Endothelial cell (in vitro differentiated cells): ENCODE results near the gene ZCCHC24. TPM values are rescaled to one million over a fixed set of nuclear protein-coding genes. Genes with fewer than 3 reads are reported as not detected.

Source experiments
- DNase-seq: peaks from one replicate; pipeline ENCODE4 v3.0.0; 2021; ENCODE audit warnings: low spot score
- H3K27ac Mint-ChIP-seq: one replicate; pipeline ENCODE4 v1.8.0; 2021; ENCODE audit warnings: mixed read lengths, inconsistent platforms; ENCODE audit not compliant: unreplicated experiment
- H3K27me3 Mint-ChIP-seq: one replicate; pipeline ENCODE4 v1.8.0; 2021; ENCODE audit warnings: mild to moderate bottlenecking, moderate library complexity, mixed read lengths, inconsistent platforms; ENCODE audit not compliant: unreplicated experiment
- H3K36me3 Mint-ChIP-seq: one replicate; pipeline ENCODE4 v1.8.0; 2021; ENCODE audit warnings: mild to moderate bottlenecking, low read depth, mixed read lengths, inconsistent platforms; ENCODE audit not compliant: unreplicated experiment
- H3K4me1 Mint-ChIP-seq: one replicate; pipeline ENCODE4 v1.8.0; 2021; ENCODE audit warnings: mild to moderate bottlenecking, mixed read lengths, inconsistent platforms; ENCODE audit not compliant: unreplicated experiment
- H3K4me3 Mint-ChIP-seq: one replicate; pipeline ENCODE4 v1.8.0; 2021; ENCODE audit warnings: mild to moderate bottlenecking, mixed read lengths, inconsistent platforms; ENCODE audit not compliant: unreplicated experiment
- H3K9me3 Mint-ChIP-seq: one replicate; pipeline ENCODE4 v1.8.0; 2021; ENCODE audit warnings: mixed read lengths, inconsistent platforms; ENCODE audit not compliant: unreplicated experiment
- total RNA-seq: library from RNA; stranded (reverse); fragmentation: NEBNext Ultra II Directional; extraction: Animal tissue kit (Norgen Biotek cat#: 25700); gene quantifications from one replicate; pipeline ENCODE4 v1.2.1, GENCODE V29; 2021; ENCODE audit not compliant: unreplicated experiment
- TF ChIP-seq, protein P1 (sequence below): fragments of 200-600 bp; sonication (generic); IDR thresholded peaks from one replicate; pipeline ENCODE4 v1.5.0; 2021; ENCODE audit warnings: antibody characterized with exemption; ENCODE audit not compliant: unreplicated experiment

Gene ZCCHC24
- total RNA-seq, 1 donor from 2014 or later: 60.0 TPM

- Mint-ChIP-seq H3K27me3 (peaks cover 2% of the 10 kb centered on the region), H3K4me1 (no peaks in the 10 kb centered on the region), H3K4me3 (no peak overlapping the region), H3K9me3 (no peaks in the 10 kb centered on the region), H3K27ac (no peak overlapping the region), H3K36me3 (peaks cover 4% of the 10 kb centered on the region)
- TF ChIP-seq, protein P1, sequence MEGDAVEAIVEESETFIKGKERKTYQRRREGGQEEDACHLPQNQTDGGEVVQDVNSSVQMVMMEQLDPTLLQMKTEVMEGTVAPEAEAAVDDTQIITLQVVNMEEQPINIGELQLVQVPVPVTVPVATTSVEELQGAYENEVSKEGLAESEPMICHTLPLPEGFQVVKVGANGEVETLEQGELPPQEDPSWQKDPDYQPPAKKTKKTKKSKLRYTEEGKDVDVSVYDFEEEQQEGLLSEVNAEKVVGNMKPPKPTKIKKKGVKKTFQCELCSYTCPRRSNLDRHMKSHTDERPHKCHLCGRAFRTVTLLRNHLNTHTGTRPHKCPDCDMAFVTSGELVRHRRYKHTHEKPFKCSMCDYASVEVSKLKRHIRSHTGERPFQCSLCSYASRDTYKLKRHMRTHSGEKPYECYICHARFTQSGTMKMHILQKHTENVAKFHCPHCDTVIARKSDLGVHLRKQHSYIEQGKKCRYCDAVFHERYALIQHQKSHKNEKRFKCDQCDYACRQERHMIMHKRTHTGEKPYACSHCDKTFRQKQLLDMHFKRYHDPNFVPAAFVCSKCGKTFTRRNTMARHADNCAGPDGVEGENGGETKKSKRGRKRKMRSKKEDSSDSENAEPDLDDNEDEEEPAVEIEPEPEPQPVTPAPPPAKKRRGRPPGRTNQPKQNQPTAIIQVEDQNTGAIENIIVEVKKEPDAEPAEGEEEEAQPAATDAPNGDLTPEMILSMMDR: no peak
- DNase-seq: no peak
Measured at GRCh38 chr10:79380946-79381721, 64.3 kb downstream of the ZCCHC24 start.

GRCh38 chr10:79380125-79380945 is 65.1 kb downstream of the ZCCHC24 start:
- Mint-ChIP-seq H3K27ac (no peak overlapping the region), H3K4me3 (no peak overlapping the region), H3K36me3 (peaks cover 4% of the 10 kb centered on the region), H3K4me1 (no peaks in the 10 kb centered on the region), H3K9me3 (no peaks in the 10 kb centered on the region), H3K27me3 (peaks cover 4% of the 10 kb centered on the region)
- TF ChIP-seq, protein P1: no peak
- no peak for DNase-seq

- Mint-ChIP-seq H3K27me3 (peaks cover 7% of the 10 kb centered on the region), H3K4me1 (no peaks in the 10 kb centered on the region), H3K36me3 (peaks cover 2% of the 10 kb centered on the region), H3K4me3 (no peak overlapping the region), H3K9me3 (no peaks in the 10 kb centered on the region), H3K27ac (no peak overlapping the region)
- TF ChIP-seq, protein P1: no peak
- no peak for DNase-seq
Measured at GRCh38 chr10:79379512-79380124, 65.8 kb downstream of the ZCCHC24 start.

- Mint-ChIP-seq H3K4me3 (no peak overlapping the region), H3K4me1 (peaks cover 2% of the 10 kb centered on the region), H3K27ac (no peak overlapping the region), H3K9me3 (no peaks in the 10 kb centered on the region), H3K36me3 (no peaks in the 10 kb centered on the region), H3K27me3 (peaks cover 9% of the 10 kb centered on the region)
- TF ChIP-seq, protein P1: no peak
- DNase-seq: no peak
Measured at GRCh38 chr10:79378647-79379511, 66.5 kb downstream of the ZCCHC24 start.
